DND-41 (cell line): ENCODE measurements around the gene TIMM17B.

Experiments
- ATAC-seq: fragments of 200-7000 bp; cut with Tn5 transposase; 3 replicates; pipeline ENCODE4 v1.9.1; 2021; ENCODE audit warnings: low read depth; ENCODE audit not compliant: insufficient read depth
- DNase-seq: peaks from one replicate; pipeline ENCODE4 v3.0.0-alpha.2; 2020
- H2AFZ ChIP-seq: 2 replicates; pipeline ENCODE4 v1.6.0; 2012; ENCODE audit warnings: low read depth, low read length
- H3K27ac ChIP-seq: 2 replicates; pipeline ENCODE4 v1.5.1; 2012; ENCODE audit warnings: low read length, inconsistent platforms
- H3K27me3 ChIP-seq: fragments of 200-600 bp; sonication (generic); 2 replicates; pipeline ENCODE4 v1.6.0; 2012; ENCODE audit warnings: low read length, mild to moderate bottlenecking, inconsistent platforms; ENCODE audit not compliant: insufficient read depth, poor library complexity
- H3K36me3 ChIP-seq: 2 replicates; pipeline ENCODE4 v1.5.1; 2012; ENCODE audit warnings: low read length, inconsistent platforms; ENCODE audit not compliant: insufficient read depth
- H3K4me1 ChIP-seq: 2 replicates; pipeline ENCODE4 v1.5.1; 2012; ENCODE audit warnings: mild to moderate bottlenecking, low read length; ENCODE audit not compliant: insufficient read depth
- H3K4me2 ChIP-seq: 2 replicates; pipeline ENCODE4 v1.6.0; 2012; ENCODE audit warnings: mild to moderate bottlenecking, moderate library complexity, low read length, inconsistent platforms; ENCODE audit not compliant: insufficient read depth
- H3K4me3 ChIP-seq, 2 experiments: fragments of 200-600 bp in 1 of 2; shearing (Covaris generic) in 1 of 2; 2 replicates each; pipeline ENCODE4 v1.5.1; 2012 to 2016; ENCODE audit warnings: inconsistent platforms in 2 of 2, low read length in 2 of 2, mild to moderate bottlenecking in 2 of 2, low read depth in 1 of 2, moderate library complexity in 1 of 2
- H3K79me2 ChIP-seq: 2 replicates; pipeline ENCODE4 v1.6.0; 2012; ENCODE audit warnings: low read length, inconsistent platforms; ENCODE audit not compliant: insufficient read depth
- H3K9ac ChIP-seq: 2 replicates; pipeline ENCODE4 v1.6.0; 2012; ENCODE audit warnings: low read depth, mild to moderate bottlenecking, inconsistent platforms, low read length, moderate library complexity
- H3K9me3 ChIP-seq: 2 replicates; pipeline ENCODE4 v1.5.1; 2012; ENCODE audit warnings: low read length, moderate library complexity, mild to moderate bottlenecking, inconsistent platforms; ENCODE audit not compliant: insufficient read depth, severe bottlenecking
- H4K20me1 ChIP-seq: 2 replicates; pipeline ENCODE4 v1.6.0; 2012; ENCODE audit warnings: low read length; ENCODE audit not compliant: insufficient read depth
- CTCF ChIP-seq: IDR thresholded peaks from 2 replicates; pipeline ENCODE4 v1.5.1; 2012; ENCODE audit warnings: borderline replicate concordance, low read length, moderate library complexity, mild to moderate bottlenecking; ENCODE audit not compliant: poor library complexity, severe bottlenecking; ENCODE audit errors: extremely low read depth
- EZH2 ChIP-seq: IDR thresholded peaks from 3 replicates; pipeline ENCODE4 v1.6.1; 2012; ENCODE audit warnings: borderline replicate concordance, low read depth, mild to moderate bottlenecking, moderate library complexity, low read length, inconsistent platforms; ENCODE audit not compliant: severe bottlenecking

Gene TIMM17B

GRCh38 chrX:48934581-48935300 lies 37.2 kb upstream of the TIMM17B start:
- Histone ChIP-seq H3K4me3 (no peak overlapping the region), H4K20me1 (peaks cover 48% of the 10 kb centered on the region), H3K36me3 (peaks cover 48% of the 10 kb centered on the region), H3K27me3 (no peaks in the 10 kb centered on the region), H3K4me2 (no peak overlapping the region), H3K27ac (no peak overlapping the region), H3K9ac (no peak overlapping the region), H3K9me3 (no peaks in the 10 kb centered on the region), H3K4me1 (peaks cover 33% of the 10 kb centered on the region), H3K79me2 (peaks cover 30% of the 10 kb centered on the region), H2AFZ (no peak overlapping the region)
- ATAC-seq (no peak), DNase-seq (no peak)
- TF ChIP-seq CTCF (no peak), EZH2 (no peak)

- no peak for TF ChIP-seq EZH2
- no peak for TF ChIP-seq CTCF
Observed at GRCh38 chrX:48933757-48934156, 36.2 kb upstream of the TIMM17B start.

GRCh38 chrX:48927736-48928382 lies 30.3 kb upstream of the TIMM17B start:
- Histone ChIP-seq H4K20me1 (no peaks in the 10 kb centered on the region; the same call in 1 of the 2 replicates), H3K4me1 (no peaks in the 10 kb centered on the region), H3K9me3 (no peaks in the 10 kb centered on the region), H2AFZ (no peak overlapping the region), H3K4me3 (no peak overlapping the region), H3K4me2 (no peak overlapping the region), H3K27ac (no peak overlapping the region), H3K27me3 (no peaks in the 10 kb centered on the region), H3K36me3 (peaks cover 40% of the 10 kb centered on the region), H3K79me2 (no peaks in the 10 kb centered on the region), H3K9ac (no peak overlapping the region)
- no peak for TF ChIP-seq EZH2
- TF ChIP-seq CTCF, result no peak
- ATAC-seq (no peak), DNase-seq (no peak)

More at GRCh38 chrX:48933757-48934156, 36.2 kb upstream of the TIMM17B start:
- no peak overlapping the region for H3K4me3 ChIP-seq
- no peak overlapping the region for H3K9ac ChIP-seq
- H3K9me3 ChIP-seq, result no peaks in the 10 kb centered on the region
- H3K27ac ChIP-seq, result no peak overlapping the region
- H3K36me3 ChIP-seq, result peaks cover 44% of the 10 kb centered on the region
- no peak overlapping the region for H3K4me2 ChIP-seq
- H2AFZ ChIP-seq, result no peak overlapping the region
- H4K20me1 ChIP-seq, result peaks cover 38% of the 10 kb centered on the region
- ATAC-seq (no peak), DNase-seq (no peak)
- peaks cover 23% of the 10 kb centered on the region for H3K4me1 ChIP-seq
- H3K79me2 ChIP-seq, result peaks cover 20% of the 10 kb centered on the region
- no peaks in the 10 kb centered on the region for H3K27me3 ChIP-seq

- no peak overlapping the region for H3K4me2 ChIP-seq
- H2AFZ ChIP-seq, result no peak overlapping the region
- no peaks in the 10 kb centered on the region for H3K79me2 ChIP-seq
- H3K9ac ChIP-seq, result no peak overlapping the region
- no peaks in the 10 kb centered on the region for H3K27me3 ChIP-seq
- TF ChIP-seq EZH2 (no peak), CTCF (no peak)
- no peak overlapping the region for H3K27ac ChIP-seq
- ATAC-seq, result no peak
- no peaks in the 10 kb centered on the region for H3K9me3 ChIP-seq
- no peaks in the 10 kb centered on the region for H3K4me1 ChIP-seq
- no peak overlapping the region for H3K4me3 ChIP-seq
- DNase-seq, result no peak
- no peaks in the 10 kb centered on the region; the same call in 1 of the 2 replicates for H4K20me1 ChIP-seq
- H3K36me3 ChIP-seq, result peaks cover 41% of the 10 kb centered on the region
Observed at GRCh38 chrX:48927123-48927522, 29.6 kb upstream of the TIMM17B start.
